ENCODE results near the gene IFNA5.

Gene IFNA5

DNA sequence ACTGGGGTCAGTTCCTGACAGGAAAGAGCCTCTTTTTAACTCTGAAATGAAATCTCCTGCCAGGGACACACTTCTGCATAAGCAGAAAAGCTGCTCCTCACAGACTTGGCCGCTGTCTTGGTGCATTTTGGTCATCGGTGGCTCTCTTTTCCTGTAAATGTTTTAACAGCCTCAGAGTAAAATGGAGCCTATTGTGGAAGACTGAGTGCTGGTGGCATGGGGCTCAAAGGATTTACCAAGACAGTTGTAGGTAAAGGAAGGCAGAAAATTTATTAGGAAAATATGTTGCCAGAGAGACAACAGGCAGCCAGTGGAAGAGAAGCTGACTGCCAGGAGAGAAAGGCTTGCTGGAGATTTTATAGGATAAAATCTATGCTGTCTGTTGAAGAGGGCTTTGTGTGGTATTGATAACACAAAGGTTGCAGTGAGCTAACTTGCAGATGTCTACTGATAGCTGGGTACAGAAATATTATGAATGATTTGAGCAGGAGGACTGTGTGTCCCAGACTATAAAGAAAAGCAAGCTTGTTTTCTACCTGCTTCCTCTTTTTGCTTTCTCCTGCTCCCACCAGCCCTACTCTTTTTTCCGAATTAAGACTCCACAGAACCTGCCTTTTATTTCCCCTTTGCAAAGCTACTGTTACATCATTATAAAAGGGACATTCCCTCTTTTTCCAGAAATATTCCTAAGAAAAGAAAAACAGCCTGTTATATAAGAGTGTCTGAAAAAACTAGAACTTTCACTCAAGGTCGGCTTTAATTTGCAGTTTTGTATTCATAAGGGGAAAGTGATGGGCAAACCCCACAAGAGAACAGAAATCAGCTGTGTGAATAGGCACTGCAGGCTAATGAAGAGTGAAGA lies 37.4 kb downstream of the IFNA5 start:
- DNase-seq = no peak
- Histone ChIP-seq H3K36me3 (replicated peaks) (no peaks in the 10 kb centered on the region), H3K27ac (no peak overlapping the region), H3K4me3 (ENCODE audit: low read depth, low read length) (no peak overlapping the region), H3K27me3 (replicated peaks) (no peaks in the 10 kb centered on the region)
- TF ChIP-seq, protein P1, sequence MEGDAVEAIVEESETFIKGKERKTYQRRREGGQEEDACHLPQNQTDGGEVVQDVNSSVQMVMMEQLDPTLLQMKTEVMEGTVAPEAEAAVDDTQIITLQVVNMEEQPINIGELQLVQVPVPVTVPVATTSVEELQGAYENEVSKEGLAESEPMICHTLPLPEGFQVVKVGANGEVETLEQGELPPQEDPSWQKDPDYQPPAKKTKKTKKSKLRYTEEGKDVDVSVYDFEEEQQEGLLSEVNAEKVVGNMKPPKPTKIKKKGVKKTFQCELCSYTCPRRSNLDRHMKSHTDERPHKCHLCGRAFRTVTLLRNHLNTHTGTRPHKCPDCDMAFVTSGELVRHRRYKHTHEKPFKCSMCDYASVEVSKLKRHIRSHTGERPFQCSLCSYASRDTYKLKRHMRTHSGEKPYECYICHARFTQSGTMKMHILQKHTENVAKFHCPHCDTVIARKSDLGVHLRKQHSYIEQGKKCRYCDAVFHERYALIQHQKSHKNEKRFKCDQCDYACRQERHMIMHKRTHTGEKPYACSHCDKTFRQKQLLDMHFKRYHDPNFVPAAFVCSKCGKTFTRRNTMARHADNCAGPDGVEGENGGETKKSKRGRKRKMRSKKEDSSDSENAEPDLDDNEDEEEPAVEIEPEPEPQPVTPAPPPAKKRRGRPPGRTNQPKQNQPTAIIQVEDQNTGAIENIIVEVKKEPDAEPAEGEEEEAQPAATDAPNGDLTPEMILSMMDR (IDR thresholded peaks at IDR 0.05; ENCODE audit: low read depth, low read length, missing control alignments) = no peak
- in situ Hi-C loops (cut with HindIII; ENCODE audit: low pct_ligation_motif_present, low sequenced_read_pairs) = no loop called here

DNA sequence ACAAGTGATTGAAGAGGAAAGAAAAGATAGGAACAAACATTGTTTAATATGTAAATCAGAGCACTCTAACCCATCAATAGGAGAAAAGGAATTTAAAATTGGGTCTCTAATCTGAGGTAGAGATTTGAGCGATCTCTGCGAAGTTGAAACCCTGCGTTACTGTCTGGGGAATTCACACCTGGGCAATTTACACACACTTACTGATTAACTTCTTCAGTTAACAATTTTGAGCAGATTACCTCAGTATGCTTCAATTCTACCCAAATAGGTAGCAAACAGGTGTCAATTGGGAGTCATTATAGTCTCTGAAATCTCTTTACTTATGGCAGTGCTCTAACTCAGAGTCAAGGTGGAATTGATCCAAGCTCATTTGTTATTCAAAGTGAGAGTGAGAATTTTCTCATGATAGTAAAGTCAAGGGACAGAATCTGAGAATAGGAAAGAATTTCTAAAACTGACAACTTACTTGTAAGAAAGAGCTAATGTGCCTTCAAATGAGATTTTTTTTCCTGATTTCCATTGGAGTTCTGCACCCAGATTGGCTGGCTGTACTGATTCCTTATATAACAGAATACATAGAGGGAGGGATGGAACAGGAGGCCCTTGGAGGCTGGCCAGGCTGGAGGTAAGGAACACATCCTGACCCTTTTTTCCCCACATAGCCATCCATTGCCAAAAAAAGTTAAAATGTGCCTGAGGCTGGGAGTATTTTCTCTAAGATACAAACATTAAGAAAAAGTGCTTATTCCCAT lies 38.2 kb downstream of the IFNA5 start:
- DNase-seq = no peak
- Histone ChIP-seq H3K27me3 (replicated peaks) (no peaks in the 10 kb centered on the region), H3K36me3 (replicated peaks) (no peaks in the 10 kb centered on the region), H3K27ac (no peak overlapping the region), H3K4me3 (ENCODE audit: low read depth, low read length) (no peak overlapping the region)
- TF ChIP-seq, protein P1 (IDR thresholded peaks at IDR 0.05; ENCODE audit: low read depth, low read length, missing control alignments) = no peak
- in situ Hi-C loops (cut with HindIII; ENCODE audit: low pct_ligation_motif_present, low sequenced_read_pairs) = no loop called here

DNA sequence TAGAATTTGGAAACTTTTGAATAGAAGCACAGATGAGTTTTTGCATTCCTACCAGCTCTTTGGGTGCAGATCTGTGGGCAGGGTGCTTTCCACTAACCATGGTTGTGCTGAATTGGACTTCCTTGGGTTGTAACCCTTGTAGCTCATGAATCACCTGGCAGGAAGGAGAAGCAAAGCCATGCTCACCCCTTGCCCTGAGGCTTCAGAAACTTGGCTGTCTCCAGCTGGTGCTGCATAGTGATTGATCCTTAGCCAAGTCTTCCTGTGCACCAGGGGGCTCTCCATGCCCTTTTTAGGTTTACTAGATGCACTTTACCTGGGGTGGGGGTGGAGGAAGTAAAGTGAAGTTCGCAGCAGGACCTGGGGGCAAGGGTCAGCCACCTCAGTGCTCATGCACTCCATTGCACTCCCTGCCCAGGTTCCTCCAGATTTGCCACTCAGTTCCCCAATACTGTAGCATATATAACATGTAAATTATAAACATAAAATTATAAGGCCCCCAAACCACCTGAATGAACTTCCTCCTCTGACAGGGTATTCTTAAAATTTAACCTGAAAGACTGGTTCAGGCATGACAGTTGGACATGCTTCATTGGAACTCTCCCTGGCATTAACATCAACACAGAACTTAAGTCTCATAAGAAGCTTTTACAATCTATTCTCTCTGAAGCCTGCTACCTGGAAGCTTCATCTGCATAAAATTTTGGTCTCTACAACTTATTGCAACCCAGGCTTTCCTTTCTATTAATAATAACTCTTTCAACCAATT lies 39.5 kb downstream of the IFNA5 start:
- no peak for DNase-seq
- H3K27ac ChIP-seq = no peak overlapping the region
- in situ Hi-C loops (cut with HindIII; ENCODE audit: low pct_ligation_motif_present, low sequenced_read_pairs) = no loop called here
- TF ChIP-seq, protein P1 (IDR thresholded peaks at IDR 0.05; ENCODE audit: low read depth, low read length, missing control alignments) = no peak
- H3K36me3 ChIP-seq (replicated peaks) = no peaks in the 10 kb centered on the region
- no peak overlapping the region for H3K4me3 ChIP-seq (ENCODE audit: low read depth, low read length)
- H3K27me3 ChIP-seq (replicated peaks) = no peaks in the 10 kb centered on the region

DNA sequence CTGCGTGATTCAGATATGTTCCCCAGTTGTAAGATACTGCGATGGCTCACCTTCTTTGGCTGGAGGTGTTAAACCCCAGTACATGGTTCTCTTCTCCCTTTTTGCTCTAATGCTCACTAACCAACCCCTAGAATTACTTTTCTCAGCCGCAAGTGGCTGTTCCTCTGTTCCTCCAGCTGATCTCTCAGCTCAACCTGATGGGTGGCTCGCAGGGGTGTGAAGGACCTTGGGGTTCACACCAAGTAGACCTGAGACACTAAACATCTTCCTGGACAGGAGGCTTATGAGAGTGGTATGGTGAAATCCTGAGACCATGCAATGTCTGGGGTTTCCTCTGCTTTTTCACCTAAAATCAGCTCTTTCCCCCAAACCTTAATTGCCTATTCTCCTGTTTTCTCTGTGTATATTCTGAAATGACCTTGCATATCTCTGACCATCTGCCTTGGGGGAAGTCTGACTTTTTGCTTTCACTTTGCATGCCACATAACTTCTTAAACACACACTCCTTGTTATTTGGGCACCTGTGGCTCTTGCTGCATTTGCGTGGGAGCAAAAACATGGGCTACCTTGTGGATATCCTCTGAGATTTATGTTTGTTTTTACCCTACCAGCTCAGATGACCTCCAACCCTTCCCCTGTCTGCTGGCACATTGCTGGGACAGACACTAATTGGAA lies 49.4 kb downstream of the IFNA5 start:
- Histone ChIP-seq H3K36me3 (replicated peaks) (no peaks in the 10 kb centered on the region), H3K27ac (no peak overlapping the region), H3K27me3 (replicated peaks) (peaks cover 2% of the 10 kb centered on the region), H3K4me3 (ENCODE audit: low read depth, low read length) (no peak overlapping the region)
- in situ Hi-C loops (cut with HindIII; ENCODE audit: low pct_ligation_motif_present, low sequenced_read_pairs) = no loop called here
- DNase-seq = no peak
- TF ChIP-seq, protein P1 (IDR thresholded peaks at IDR 0.05; ENCODE audit: low read depth, low read length, missing control alignments) = no peak
